ENCODE results near the gene LRRN2. TPM values are rescaled to one million over a fixed set of nuclear protein-coding genes. Genes with fewer than 3 reads are reported as not detected.

Gene LRRN2
- polyA plus RNA-seq, 2 of the 4 experiments (the other 2 are of a cell fraction) = 3.6 to 6.6 TPM

DNA sequence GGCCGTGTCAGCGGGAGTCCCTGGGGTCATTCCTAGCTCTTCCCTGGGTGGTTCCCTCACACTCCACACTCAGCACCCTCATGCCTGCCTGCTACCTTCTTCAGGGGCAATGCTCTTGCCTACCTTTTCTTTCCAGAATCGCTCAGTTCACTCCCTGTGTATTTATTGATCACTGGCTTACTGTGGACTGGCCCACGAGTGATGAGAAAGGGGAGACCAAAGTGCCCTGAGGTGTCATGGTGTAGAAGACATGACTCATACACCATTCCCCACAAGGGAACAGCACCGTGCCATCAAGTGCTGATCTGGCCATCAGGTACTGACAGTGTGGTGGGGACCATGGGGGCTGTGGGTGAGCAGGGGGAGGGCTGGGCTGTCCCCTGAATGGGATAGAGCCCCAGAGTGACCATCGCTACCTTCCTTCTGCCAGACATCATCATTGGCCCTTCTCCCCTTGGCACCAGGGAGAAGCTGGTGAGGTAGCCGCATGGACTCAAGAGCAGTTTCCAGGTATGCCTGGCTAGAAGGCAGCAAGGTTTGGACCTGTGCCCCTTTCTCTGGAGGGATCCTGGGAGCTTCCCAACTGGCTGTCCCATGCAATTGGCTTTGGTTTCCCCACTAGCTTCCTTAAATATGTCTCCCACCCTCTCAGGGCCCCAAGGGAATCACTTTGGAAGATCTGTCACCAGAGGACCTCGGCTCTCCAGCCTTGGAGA lies 17.2 kb upstream of the LRRN2 start:
- Histone ChIP-seq H3K4me2 (no peak overlapping the region), H3K4me1 (peaks cover 5% of the 10 kb centered on the region; the same call in 2 of the 3 replicates), H3K27ac (no peak overlapping the region), H3K9me3 (no peaks in the 10 kb centered on the region), H3K4me3 (no peak overlapping the region)
- ATAC-seq (no peak), DNase-seq (ENCODE audit: low read depth in 1 of 2, low spot score in 1 of 2) (no peak), FAIRE-seq (no peak)
- no peak for TF ChIP-seq REST (IDR thresholded peaks at IDR 0.05)
- TF ChIP-seq TP53 (CRISPR knock-in tag; IDR thresholded peaks at IDR 0.05) = no peak
- ChIA-PET POLR2A (no interaction called here), CTCF (interaction anchor here (0.7 to 4.0 kb wide), 10 partner anchors 9 to 246 kb away, joined by 3 to 14 read pairs (median 3); no protein-coding TSS in a partner anchor)
- 53% methylated on average over 8 of the region's 8 CpGs for WGBS (ENCODE audit: missing lambda C conversion rate)

DNA sequence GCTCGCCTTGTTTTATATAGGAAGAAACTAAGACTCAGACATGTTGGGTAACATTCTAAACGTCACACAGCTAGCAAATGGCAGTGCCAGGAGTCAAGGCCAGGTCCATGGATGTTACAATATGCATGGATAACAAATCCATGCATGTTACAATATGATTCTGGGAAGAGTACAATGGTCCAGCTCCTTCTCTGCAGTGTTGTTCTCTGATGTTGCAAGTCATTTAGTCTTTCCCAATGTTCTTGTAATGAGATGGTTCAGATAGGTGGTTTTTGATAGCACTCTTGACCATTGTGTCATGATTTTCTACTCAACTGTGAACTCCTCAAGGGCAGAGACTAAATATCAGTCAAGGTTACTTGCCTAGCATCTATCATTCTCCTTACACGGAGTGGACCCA lies 15.7 kb upstream of the LRRN2 start:
- ChIA-PET CTCF (interaction anchor here (1.1 to 1.6 kb wide), 4 partner anchors 9 to 136 kb away, joined by 3 to 9 read pairs (median 4); no protein-coding TSS in a partner anchor), POLR2A (no interaction called here)
- Histone ChIP-seq H3K4me3 (no peak overlapping the region), H3K4me1 (no peaks in the 10 kb centered on the region), H3K27ac (no peak overlapping the region), H3K9me3 (no peaks in the 10 kb centered on the region), H3K4me2 (no peak overlapping the region)
- FAIRE-seq (no peak), ATAC-seq (no peak), DNase-seq (ENCODE audit: low read depth in 1 of 2, low spot score in 1 of 2) (no peak)
- WGBS (ENCODE audit: missing lambda C conversion rate) = 43% methylated on average over 3 of the region's 3 CpGs
- TF ChIP-seq TP53 (CRISPR knock-in tag; IDR thresholded peaks at IDR 0.05) = no peak
- no peak for TF ChIP-seq HOXB13 (CRISPR knock-in tag; IDR thresholded peaks at IDR 0.05; ENCODE audit: low read depth)
- no peak for TF ChIP-seq ZSCAN20 (CRISPR knock-in tag; IDR thresholded peaks at IDR 0.05)
- no peak for TF ChIP-seq CBX8 (IDR thresholded peaks at IDR 0.05)
- TF ChIP-seq EHF (CRISPR knock-in tag; IDR thresholded peaks at IDR 0.05) = no peak
- TF ChIP-seq, protein P1, sequence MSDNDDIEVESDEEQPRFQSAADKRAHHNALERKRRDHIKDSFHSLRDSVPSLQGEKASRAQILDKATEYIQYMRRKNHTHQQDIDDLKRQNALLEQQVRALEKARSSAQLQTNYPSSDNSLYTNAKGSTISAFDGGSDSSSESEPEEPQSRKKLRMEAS (IDR thresholded peaks at IDR 0.05) = no peak
- TF ChIP-seq RFX5 (IDR thresholded peaks at IDR 0.05) = no peak

- CTCF ChIA-PET = interaction anchor here (0.6 to 3.0 kb wide), 5 partner anchors 12 to 109 kb away, joined by 3 to 10 read pairs (median 7); no protein-coding TSS in a partner anchor
- DNase-seq (ENCODE audit: low read depth in 1 of 2, low spot score in 1 of 2) = no peak
- no peak for FAIRE-seq
- no peak for ATAC-seq
- 96% methylated on average over 5 of the region's 5 CpGs for WGBS (ENCODE audit: missing lambda C conversion rate)
- H3K27ac ChIP-seq = no peak overlapping the region
- POLR2A ChIA-PET = no interaction called here
- H3K4me1 ChIP-seq = no peaks in the 10 kb centered on the region
- H3K9me3 ChIP-seq = no peaks in the 10 kb centered on the region
- H3K4me3 ChIP-seq = no peak overlapping the region
- TF ChIP-seq HEYL (CRISPR knock-in tag; IDR thresholded peaks at IDR 0.05) (no peak), NFE2L2 (conservative IDR thresholded peaks at IDR 0.05; ENCODE audit: low read length) (no peak), HMGXB4 (CRISPR knock-in tag; IDR thresholded peaks at IDR 0.05; ENCODE audit: borderline replicate concordance) (no peak)
- TF ChIP-seq, protein P2, sequence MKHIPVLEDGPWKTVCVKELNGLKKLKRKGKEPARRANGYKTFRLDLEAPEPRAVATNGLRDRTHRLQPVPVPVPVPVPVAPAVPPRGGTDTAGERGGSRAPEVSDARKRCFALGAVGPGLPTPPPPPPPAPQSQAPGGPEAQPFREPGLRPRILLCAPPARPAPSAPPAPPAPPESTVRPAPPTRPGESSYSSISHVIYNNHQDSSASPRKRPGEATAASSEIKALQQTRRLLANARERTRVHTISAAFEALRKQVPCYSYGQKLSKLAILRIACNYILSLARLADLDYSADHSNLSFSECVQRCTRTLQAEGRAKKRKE (CRISPR knock-in tag; IDR thresholded peaks at IDR 0.05; ENCODE audit: low read depth) = no peak
- no peak overlapping the region for H3K4me2 ChIP-seq
Measured at GRCh38 chr1:204697893-204698292, 12.4 kb upstream of the LRRN2 start.

All from A549 (cell line).